ENCODE data around the gene RALGDS. TPM values are rescaled to one million over a fixed set of nuclear protein-coding genes. Genes with fewer than 3 reads are reported as not detected.

RALGDS gene
- total and polyA plus RNA-seq, 2 of the 13 experiments (the other 11 are each of a cell fraction or from before 2014, with no cell fraction given), result 12.9 to 25.5 TPM

DNA sequence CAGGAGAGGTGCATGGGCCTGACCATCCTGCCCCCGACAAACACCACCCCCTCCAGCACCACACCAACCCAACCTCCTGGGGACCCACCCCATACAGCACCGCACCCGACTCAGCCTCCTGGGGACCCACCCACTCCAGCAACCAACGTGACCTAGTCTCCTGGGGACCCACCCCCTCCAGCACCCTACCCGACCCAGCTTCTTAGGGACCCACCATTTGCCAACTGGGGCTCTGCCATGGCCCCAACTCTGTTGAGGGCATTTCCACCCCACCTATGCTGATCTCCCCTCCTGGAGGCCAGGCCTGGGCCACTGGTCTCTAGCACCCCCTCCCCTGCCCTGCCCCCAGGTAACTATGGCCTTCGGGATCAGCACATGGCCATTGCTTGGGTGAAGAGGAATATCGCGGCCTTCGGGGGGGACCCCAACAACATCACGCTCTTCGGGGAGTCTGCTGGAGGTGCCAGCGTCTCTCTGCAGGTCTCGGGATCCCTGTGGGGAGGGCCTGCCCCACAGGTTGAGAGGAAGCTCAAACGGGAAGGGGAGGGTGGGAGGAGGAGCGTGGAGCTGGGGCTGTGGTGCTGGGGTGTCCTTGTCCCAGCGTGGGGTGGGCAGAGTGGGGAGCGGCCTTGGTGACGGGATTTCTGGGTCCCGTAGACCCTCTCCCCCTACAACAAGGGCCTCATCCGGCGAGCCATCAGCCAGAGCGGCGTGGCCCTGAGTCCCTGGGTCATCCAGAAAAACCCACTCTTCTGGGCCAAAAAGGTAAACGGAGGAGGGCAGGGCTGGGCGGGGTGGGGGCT lies 54.7 kb downstream of the RALGDS start:
- CTCF ChIA-PET (ENCODE audit: low intra/inter-chr PET ratio, low total read pairs), result no interaction called here
- intact Hi-C loops (cut with micrococcal nuclease; ENCODE audit: unreplicated experiment), result no loop called here
- BruUV-seq (replicated peaks), result no TSS peak
- TF ChIP-seq SCMH1 (CRISPR knock-in tag; IDR thresholded peaks at IDR 0.05; ENCODE audit: borderline replicate concordance) (no peak), CREM (IDR thresholded peaks at IDR 0.05) (no peak), CREM (CRISPR knock-in tag; IDR thresholded peaks at IDR 0.05) (no peak), TOE1 (CRISPR knock-in tag; IDR thresholded peaks at IDR 0.05) (no peak), ZNF354B (CRISPR knock-in tag; IDR thresholded peaks at IDR 0.05) (no peak), SMARCC2 (IDR thresholded peaks at IDR 0.05) (no peak), CHD2 (IDR thresholded peaks at IDR 0.05; ENCODE audit: low read depth, low read length) (no peak), ELF3 (CRISPR knock-in tag; IDR thresholded peaks at IDR 0.05) (no peak), HES4 (CRISPR knock-in tag; IDR thresholded peaks at IDR 0.05; ENCODE audit: borderline replicate concordance) (no peak), ZNF737 (CRISPR knock-in tag; IDR thresholded peaks at IDR 0.05; ENCODE audit: borderline replicate concordance) (no peak), ATF7 (IDR thresholded peaks at IDR 0.05) (no peak), ATF7 (CRISPR knock-in tag; IDR thresholded peaks at IDR 0.05) (no peak), BRD4 (CRISPR knock-in tag; IDR thresholded peaks at IDR 0.05) (no peak)
- TF ChIP-seq, protein P1, sequence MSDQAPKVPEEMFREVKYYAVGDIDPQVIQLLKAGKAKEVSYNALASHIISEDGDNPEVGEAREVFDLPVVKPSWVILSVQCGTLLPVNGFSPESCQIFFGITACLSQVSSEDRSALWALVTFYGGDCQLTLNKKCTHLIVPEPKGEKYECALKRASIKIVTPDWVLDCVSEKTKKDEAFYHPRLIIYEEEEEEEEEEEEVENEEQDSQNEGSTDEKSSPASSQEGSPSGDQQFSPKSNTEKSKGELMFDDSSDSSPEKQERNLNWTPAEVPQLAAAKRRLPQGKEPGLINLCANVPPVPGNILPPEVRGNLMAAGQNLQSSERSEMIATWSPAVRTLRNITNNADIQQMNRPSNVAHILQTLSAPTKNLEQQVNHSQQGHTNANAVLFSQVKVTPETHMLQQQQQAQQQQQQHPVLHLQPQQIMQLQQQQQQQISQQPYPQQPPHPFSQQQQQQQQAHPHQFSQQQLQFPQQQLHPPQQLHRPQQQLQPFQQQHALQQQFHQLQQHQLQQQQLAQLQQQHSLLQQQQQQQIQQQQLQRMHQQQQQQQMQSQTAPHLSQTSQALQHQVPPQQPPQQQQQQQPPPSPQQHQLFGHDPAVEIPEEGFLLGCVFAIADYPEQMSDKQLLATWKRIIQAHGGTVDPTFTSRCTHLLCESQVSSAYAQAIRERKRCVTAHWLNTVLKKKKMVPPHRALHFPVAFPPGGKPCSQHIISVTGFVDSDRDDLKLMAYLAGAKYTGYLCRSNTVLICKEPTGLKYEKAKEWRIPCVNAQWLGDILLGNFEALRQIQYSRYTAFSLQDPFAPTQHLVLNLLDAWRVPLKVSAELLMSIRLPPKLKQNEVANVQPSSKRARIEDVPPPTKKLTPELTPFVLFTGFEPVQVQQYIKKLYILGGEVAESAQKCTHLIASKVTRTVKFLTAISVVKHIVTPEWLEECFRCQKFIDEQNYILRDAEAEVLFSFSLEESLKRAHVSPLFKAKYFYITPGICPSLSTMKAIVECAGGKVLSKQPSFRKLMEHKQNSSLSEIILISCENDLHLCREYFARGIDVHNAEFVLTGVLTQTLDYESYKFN (CRISPR knock-in tag; conservative IDR thresholded peaks at IDR 0.05), result no peak
- TF ChIP-seq, protein P2, sequence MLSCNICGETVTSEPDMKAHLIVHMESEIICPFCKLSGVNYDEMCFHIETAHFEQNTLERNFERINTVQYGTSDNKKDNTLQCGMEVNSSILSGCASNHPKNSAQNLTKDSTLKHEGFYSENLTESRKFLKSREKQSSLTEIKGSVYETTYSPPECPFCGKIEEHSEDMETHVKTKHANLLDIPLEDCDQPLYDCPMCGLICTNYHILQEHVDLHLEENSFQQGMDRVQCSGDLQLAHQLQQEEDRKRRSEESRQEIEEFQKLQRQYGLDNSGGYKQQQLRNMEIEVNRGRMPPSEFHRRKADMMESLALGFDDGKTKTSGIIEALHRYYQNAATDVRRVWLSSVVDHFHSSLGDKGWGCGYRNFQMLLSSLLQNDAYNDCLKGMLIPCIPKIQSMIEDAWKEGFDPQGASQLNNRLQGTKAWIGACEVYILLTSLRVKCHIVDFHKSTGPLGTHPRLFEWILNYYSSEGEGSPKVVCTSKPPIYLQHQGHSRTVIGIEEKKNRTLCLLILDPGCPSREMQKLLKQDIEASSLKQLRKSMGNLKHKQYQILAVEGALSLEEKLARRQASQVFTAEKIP (CRISPR knock-in tag; IDR thresholded peaks at IDR 0.05; ENCODE audit: borderline replicate concordance), result no peak
- TF ChIP-seq, protein P3, sequence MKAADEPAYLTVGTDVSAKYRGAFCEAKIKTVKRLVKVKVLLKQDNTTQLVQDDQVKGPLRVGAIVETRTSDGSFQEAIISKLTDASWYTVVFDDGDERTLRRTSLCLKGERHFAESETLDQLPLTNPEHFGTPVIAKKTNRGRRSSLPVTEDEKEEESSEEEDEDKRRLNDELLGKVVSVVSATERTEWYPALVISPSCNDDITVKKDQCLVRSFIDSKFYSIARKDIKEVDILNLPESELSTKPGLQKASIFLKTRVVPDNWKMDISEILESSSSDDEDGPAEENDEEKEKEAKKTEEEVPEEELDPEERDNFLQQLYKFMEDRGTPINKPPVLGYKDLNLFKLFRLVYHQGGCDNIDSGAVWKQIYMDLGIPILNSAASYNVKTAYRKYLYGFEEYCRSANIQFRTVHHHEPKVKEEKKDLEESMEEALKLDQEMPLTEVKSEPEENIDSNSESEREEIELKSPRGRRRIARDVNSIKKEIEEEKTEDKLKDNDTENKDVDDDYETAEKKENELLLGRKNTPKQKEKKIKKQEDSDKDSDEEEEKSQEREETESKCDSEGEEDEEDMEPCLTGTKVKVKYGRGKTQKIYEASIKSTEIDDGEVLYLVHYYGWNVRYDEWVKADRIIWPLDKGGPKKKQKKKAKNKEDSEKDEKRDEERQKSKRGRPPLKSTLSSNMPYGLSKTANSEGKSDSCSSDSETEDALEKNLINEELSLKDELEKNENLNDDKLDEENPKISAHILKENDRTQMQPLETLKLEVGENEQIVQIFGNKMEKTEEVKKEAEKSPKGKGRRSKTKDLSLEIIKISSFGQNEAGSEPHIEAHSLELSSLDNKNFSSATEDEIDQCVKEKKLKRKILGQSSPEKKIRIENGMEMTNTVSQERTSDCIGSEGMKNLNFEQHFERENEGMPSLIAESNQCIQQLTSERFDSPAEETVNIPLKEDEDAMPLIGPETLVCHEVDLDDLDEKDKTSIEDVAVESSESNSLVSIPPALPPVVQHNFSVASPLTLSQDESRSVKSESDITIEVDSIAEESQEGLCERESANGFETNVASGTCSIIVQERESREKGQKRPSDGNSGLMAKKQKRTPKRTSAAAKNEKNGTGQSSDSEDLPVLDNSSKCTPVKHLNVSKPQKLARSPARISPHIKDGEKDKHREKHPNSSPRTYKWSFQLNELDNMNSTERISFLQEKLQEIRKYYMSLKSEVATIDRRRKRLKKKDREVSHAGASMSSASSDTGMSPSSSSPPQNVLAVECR (CRISPR knock-in tag; IDR thresholded peaks at IDR 0.05; ENCODE audit: borderline replicate concordance), result no peak

More for the DNA sequence above, 54.7 kb downstream of the RALGDS start:
- no peak overlapping the region for H3K27ac ChIP-seq (ENCODE audit: extremely low read length, insufficient read depth, low read length)
- FAIRE-seq (no peak), DNase-seq (ENCODE audit: low spot score) (no peak), ATAC-seq (no peak)
- no peaks in the 10 kb centered on the region for H4K20me1 ChIP-seq (ENCODE audit: insufficient read depth, low read length)
- in situ Hi-C loops (cut with HindIII; ENCODE audit: extremely low pct_ligation_motif_present, low pct_unique_long_range_greater_than_20kb), result no loop called here
- no peaks in the 10 kb centered on the region for H3K27me3 ChIP-seq (ENCODE audit: control insufficient read depth in 1 of 2, insufficient read depth in 2 of 2, low read length in 2 of 2)
- peaks cover 0 to 1% of the 10 kb centered on the region in 2 experiments; a peak in 1 of 5 replicates for H3K36me3 ChIP-seq (replicated peaks in 1 of 2; ENCODE audit: control insufficient read depth in 1 of 2, insufficient read depth in 2 of 2, low read length in 2 of 2)
- H2AFZ ChIP-seq (ENCODE audit: low read length), result no peak overlapping the region
- H3K79me2 ChIP-seq (ENCODE audit: insufficient read depth, low read length), result no peaks in the 10 kb centered on the region
- H3K9ac ChIP-seq (ENCODE audit: insufficient read depth, low read depth, low read length), result no peak overlapping the region
- H3K4me3 ChIP-seq (replicated peaks in 1 of 3; ENCODE audit: insufficient read depth in 1 of 3, low read depth in 2 of 3, low read length in 3 of 3), result no peak overlapping the region
- H3K4me2 ChIP-seq (ENCODE audit: low read depth, low read length), result no peak overlapping the region
- POLR2A ChIA-PET, result no interaction called here
- no peaks in the 10 kb centered on the region for H3K9me3 ChIP-seq (ENCODE audit: low read length)
- WGBS (ENCODE audit: low lambda C conversion rate), result 87% methylated on average over 9 of the region's 25 CpGs
- peaks cover 6% of the 10 kb centered on the region for H3K4me1 ChIP-seq (ENCODE audit: insufficient read depth, low read length)
